IPS-NIHi7 (cell line): ENCODE results near the gene SPSB3.

ENCODE experiments used
- DNase-seq: peaks from one replicate; pipeline ENCODE4 v3.0.0; 2012; ENCODE audit warnings: mixed read lengths; ENCODE audit errors: extremely low spot score

Gene SPSB3

GRCh38 chr16:1763521-1764511 lies 18.6 kb downstream of the SPSB3 start:
- peak; percentile 94 for DNase-seq

- no peak for DNase-seq
Observed at GRCh38 chr16:1762879-1763520, 19.4 kb downstream of the SPSB3 start.

- DNase-seq, result no peak
Observed at GRCh38 chr16:1762196-1762878, 20.0 kb downstream of the SPSB3 start.

- DNase-seq, result no peak
Observed at GRCh38 chr16:1761751-1762150, 20.6 kb downstream of the SPSB3 start.

GRCh38 chr16:1760911-1761310 lies 21.5 kb downstream of the SPSB3 start:
- no peak for DNase-seq

GRCh38 chr16:1759511-1759910 lies 22.9 kb downstream of the SPSB3 start:
- DNase-seq, result no peak

GRCh38 chr16:1758923-1759322 lies 23.4 kb downstream of the SPSB3 start:
- DNase-seq, result no peak

GRCh38 chr16:1757714-1758461 lies 24.5 kb downstream of the SPSB3 start:
- no peak for DNase-seq

- DNase-seq, result no peak
Observed at GRCh38 chr16:1754204-1754603, 28.2 kb downstream of the SPSB3 start.

- no peak for DNase-seq
Observed at GRCh38 chr16:1752853-1753252, 29.5 kb downstream of the SPSB3 start.

- no peak for DNase-seq
Observed at GRCh38 chr16:1751946-1752345, 30.4 kb downstream of the SPSB3 start.

GRCh38 chr16:1749152-1750117 lies 32.9 kb downstream of the SPSB3 start:
- DNase-seq, result no peak

- no peak for DNase-seq
Observed at GRCh38 chr16:1747934-1748333, 34.4 kb downstream of the SPSB3 start.

GRCh38 chr16:1746693-1747195 lies 35.6 kb downstream of the SPSB3 start:
- no peak for DNase-seq

GRCh38 chr16:1745900-1746692 lies 36.3 kb downstream of the SPSB3 start:
- DNase-seq, result no peak

- DNase-seq, result no peak
Observed at GRCh38 chr16:1745181-1745899, 37.0 kb downstream of the SPSB3 start.

- no peak for DNase-seq
Observed at GRCh38 chr16:1744338-1744840, 38.0 kb downstream of the SPSB3 start.
